ENCODE data around the gene LOXHD1. TPM values are rescaled to one million over a fixed set of nuclear protein-coding genes. Genes with fewer than 3 reads are reported as not detected.

The LOXHD1 gene
- total and polyA plus RNA-seq, 2 donors from 2014 or later, result 0.25 TPM; not detected in 1

DNA sequence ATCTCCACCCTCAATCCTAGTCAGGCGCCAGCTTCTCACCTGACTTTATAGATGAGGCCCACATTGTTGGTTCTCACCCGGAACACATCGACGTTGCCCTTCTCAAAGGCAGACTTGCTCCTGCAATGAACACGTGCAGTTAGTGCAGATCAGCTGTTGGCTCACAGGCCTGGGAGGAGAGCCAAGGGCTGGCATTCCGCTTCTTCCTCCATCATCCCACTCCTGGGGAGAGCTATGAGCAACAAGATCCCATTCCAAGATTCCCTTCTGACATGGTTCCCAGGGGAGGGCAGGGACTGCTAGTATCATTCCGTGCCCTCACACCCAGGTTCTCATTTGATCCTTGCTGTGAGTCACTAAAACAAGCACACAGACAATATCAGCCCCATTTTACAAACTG lies 15.1 kb downstream of the LOXHD1 start:
- Histone ChIP-seq H3K9me3 (ENCODE audit: control insufficient read depth in 2 of 3, insufficient read depth in 1 of 3, low read length in 3 of 3) (no peaks in the 10 kb centered on the region), H3K27ac (ENCODE audit: low read depth in 2 of 2, low read length in 2 of 2) (no peak overlapping the region), H3K9ac (ENCODE audit: low read length in 3 of 3) (no peak overlapping the region), H3K36me3 (ENCODE audit: control insufficient read depth in 2 of 3, insufficient read depth in 3 of 3, low read length in 3 of 3) (no peaks in the 10 kb centered on the region), H3K4me3 (ENCODE audit: low read length in 3 of 3) (no peak overlapping the region), H3K4me1 (ENCODE audit: control insufficient read depth in 2 of 3, insufficient read depth in 2 of 3, low read depth in 1 of 3, low read length in 3 of 3) (no peaks in the 10 kb centered on the region), H3K27me3 (ENCODE audit: control insufficient read depth, insufficient read depth, low read length) (no peaks in the 10 kb centered on the region)
- no peak for DNase-seq
- no peak for FAIRE-seq
- TF ChIP-seq, protein P1, sequence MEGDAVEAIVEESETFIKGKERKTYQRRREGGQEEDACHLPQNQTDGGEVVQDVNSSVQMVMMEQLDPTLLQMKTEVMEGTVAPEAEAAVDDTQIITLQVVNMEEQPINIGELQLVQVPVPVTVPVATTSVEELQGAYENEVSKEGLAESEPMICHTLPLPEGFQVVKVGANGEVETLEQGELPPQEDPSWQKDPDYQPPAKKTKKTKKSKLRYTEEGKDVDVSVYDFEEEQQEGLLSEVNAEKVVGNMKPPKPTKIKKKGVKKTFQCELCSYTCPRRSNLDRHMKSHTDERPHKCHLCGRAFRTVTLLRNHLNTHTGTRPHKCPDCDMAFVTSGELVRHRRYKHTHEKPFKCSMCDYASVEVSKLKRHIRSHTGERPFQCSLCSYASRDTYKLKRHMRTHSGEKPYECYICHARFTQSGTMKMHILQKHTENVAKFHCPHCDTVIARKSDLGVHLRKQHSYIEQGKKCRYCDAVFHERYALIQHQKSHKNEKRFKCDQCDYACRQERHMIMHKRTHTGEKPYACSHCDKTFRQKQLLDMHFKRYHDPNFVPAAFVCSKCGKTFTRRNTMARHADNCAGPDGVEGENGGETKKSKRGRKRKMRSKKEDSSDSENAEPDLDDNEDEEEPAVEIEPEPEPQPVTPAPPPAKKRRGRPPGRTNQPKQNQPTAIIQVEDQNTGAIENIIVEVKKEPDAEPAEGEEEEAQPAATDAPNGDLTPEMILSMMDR (IDR thresholded peaks at IDR 0.05; ENCODE audit: borderline replicate concordance, extremely low read depth, insufficient read depth), result no peak
- intact Hi-C loops (cut with DNase I), result no loop called here

DNA sequence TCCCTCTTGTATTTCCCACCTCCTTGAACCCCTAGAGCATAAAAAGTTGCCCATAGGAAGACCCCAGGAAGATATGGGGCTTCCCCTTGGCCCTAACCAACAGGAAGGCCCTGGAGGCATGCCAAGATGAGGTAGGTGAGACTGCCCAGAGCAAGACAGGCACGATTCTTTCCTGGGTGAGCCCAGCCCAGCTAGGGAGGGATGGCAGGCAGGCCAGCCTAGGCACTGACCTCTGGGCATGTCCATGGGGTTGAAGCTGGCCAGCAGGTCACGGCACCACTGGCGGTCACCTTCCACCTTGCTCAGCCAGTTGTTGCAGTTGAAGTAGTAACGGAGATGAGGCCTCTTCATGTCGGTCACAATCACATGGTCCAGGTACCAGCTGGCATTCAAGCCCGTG lies 17.6 kb downstream of the LOXHD1 start:
- H3K4me3 ChIP-seq (ENCODE audit: low read length in 3 of 3), result no peak overlapping the region
- no peaks in the 10 kb centered on the region for H3K36me3 ChIP-seq (ENCODE audit: control insufficient read depth in 2 of 3, insufficient read depth in 3 of 3, low read length in 3 of 3)
- H3K9me3 ChIP-seq (ENCODE audit: control insufficient read depth in 2 of 3, insufficient read depth in 1 of 3, low read length in 3 of 3), result no peaks in the 10 kb centered on the region
- no peaks in the 10 kb centered on the region for H3K27me3 ChIP-seq (ENCODE audit: control insufficient read depth, insufficient read depth, low read length)
- intact Hi-C loops (cut with DNase I), result no loop called here
- TF ChIP-seq, protein P1 (IDR thresholded peaks at IDR 0.05; ENCODE audit: borderline replicate concordance, extremely low read depth, insufficient read depth), result no peak
- peak in 1 of 5 donors; percentile 4 for DNase-seq
- no peak overlapping the region for H3K9ac ChIP-seq (ENCODE audit: low read length in 3 of 3)
- no peak overlapping the region for H3K27ac ChIP-seq (ENCODE audit: low read depth in 2 of 2, low read length in 2 of 2)
- H3K4me1 ChIP-seq (ENCODE audit: control insufficient read depth in 2 of 3, insufficient read depth in 2 of 3, low read depth in 1 of 3, low read length in 3 of 3), result no peaks in the 10 kb centered on the region
- no peak for FAIRE-seq

DNA sequence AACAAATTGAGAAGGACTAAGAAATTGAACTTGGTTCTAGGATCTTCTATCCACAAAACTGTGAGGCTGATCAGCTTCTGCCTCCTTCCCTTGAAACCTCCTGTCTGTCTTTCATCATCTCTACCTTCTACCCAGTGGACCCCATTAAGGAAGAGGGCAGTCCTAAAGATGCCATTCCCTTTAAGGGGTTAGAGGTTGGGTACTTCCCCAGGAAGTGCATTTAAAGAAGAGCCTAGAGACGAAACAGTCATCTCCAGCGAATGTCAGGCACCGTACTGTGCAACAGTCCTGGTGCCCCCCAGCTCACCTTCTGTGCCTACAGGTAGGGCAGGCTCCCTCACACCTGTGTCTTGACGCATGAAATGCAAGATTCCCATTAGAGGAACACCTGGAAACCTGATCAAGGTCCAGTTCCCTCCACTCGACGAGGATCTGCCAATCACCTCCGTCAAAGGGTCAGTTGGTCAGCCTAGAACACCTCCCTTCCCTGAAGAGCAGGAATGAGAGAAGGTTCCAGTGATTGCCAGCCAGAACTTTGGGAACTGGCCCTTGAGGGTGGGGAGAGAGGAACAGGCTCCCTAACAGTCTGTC lies 20.9 kb downstream of the LOXHD1 start:
- Histone ChIP-seq H3K36me3 (ENCODE audit: control insufficient read depth in 2 of 3, insufficient read depth in 3 of 3, low read length in 3 of 3) (no peaks in the 10 kb centered on the region), H3K4me1 (ENCODE audit: control insufficient read depth in 2 of 3, insufficient read depth in 2 of 3, low read depth in 1 of 3, low read length in 3 of 3) (no peaks in the 10 kb centered on the region), H3K27ac (ENCODE audit: low read depth in 2 of 2, low read length in 2 of 2) (no peak overlapping the region), H3K4me3 (ENCODE audit: low read length in 3 of 3) (no peak overlapping the region), H3K9ac (ENCODE audit: low read length in 3 of 3) (no peak overlapping the region), H3K9me3 (ENCODE audit: control insufficient read depth in 2 of 3, insufficient read depth in 1 of 3, low read length in 3 of 3) (no peaks in the 10 kb centered on the region), H3K27me3 (ENCODE audit: control insufficient read depth, insufficient read depth, low read length) (no peaks in the 10 kb centered on the region)
- TF ChIP-seq, protein P1 (IDR thresholded peaks at IDR 0.05; ENCODE audit: borderline replicate concordance, extremely low read depth, insufficient read depth), result no peak
- FAIRE-seq (no peak), DNase-seq (peak in 1 of 5 donors; percentile 7)
- intact Hi-C loops (cut with DNase I), result no loop called here
